ENCODE results near the gene CCL26. TPM values are rescaled to one million over a fixed set of nuclear protein-coding genes. Genes with fewer than 3 reads are reported as not detected.

The CCL26 gene
- total and polyA plus RNA-seq, 2 experiments from 2014 or later, result 3.0 to 18.4 TPM

DNA sequence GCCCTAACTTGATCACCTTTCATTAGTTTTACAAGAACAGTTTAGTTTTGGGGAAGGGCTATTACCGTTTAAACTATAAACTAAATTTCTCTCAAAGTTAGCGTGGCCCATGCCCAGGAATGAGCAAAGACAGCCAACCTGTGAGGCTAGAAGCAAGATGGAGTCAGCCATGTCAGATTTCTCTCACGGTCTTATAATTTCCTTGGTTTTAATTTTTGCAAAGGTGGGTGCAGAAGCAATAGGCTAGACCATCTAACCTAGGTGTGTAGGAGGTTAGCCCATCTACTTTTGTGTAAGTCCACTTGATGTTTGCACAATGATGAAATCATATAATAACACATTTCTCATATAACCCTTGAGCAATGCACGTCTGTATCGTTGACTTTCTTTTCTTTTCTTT lies 32.7 kb upstream of the CCL26 start (continued):
- TF ChIP-seq, protein P1, sequence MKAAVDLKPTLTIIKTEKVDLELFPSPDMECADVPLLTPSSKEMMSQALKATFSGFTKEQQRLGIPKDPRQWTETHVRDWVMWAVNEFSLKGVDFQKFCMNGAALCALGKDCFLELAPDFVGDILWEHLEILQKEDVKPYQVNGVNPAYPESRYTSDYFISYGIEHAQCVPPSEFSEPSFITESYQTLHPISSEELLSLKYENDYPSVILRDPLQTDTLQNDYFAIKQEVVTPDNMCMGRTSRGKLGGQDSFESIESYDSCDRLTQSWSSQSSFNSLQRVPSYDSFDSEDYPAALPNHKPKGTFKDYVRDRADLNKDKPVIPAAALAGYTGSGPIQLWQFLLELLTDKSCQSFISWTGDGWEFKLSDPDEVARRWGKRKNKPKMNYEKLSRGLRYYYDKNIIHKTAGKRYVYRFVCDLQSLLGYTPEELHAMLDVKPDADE (IDR thresholded peaks at IDR 0.05), result no peak
- TF ChIP-seq ZNF331 (CRISPR knock-in tag; IDR thresholded peaks at IDR 0.05; ENCODE audit: low read depth) (no peak), STAT1 (IDR thresholded peaks at IDR 0.05; ENCODE audit: unreplicated experiment) (no peak), CREB1 (CRISPR knock-in tag; IDR thresholded peaks at IDR 0.05; ENCODE audit: low read depth) (no peak), EZH2phosphoT487 (IDR thresholded peaks at IDR 0.05; ENCODE audit: unreplicated experiment) (no peak), ZNF114 (CRISPR knock-in tag; IDR thresholded peaks at IDR 0.05) (no peak)
- TF ChIP-seq, protein P2, sequence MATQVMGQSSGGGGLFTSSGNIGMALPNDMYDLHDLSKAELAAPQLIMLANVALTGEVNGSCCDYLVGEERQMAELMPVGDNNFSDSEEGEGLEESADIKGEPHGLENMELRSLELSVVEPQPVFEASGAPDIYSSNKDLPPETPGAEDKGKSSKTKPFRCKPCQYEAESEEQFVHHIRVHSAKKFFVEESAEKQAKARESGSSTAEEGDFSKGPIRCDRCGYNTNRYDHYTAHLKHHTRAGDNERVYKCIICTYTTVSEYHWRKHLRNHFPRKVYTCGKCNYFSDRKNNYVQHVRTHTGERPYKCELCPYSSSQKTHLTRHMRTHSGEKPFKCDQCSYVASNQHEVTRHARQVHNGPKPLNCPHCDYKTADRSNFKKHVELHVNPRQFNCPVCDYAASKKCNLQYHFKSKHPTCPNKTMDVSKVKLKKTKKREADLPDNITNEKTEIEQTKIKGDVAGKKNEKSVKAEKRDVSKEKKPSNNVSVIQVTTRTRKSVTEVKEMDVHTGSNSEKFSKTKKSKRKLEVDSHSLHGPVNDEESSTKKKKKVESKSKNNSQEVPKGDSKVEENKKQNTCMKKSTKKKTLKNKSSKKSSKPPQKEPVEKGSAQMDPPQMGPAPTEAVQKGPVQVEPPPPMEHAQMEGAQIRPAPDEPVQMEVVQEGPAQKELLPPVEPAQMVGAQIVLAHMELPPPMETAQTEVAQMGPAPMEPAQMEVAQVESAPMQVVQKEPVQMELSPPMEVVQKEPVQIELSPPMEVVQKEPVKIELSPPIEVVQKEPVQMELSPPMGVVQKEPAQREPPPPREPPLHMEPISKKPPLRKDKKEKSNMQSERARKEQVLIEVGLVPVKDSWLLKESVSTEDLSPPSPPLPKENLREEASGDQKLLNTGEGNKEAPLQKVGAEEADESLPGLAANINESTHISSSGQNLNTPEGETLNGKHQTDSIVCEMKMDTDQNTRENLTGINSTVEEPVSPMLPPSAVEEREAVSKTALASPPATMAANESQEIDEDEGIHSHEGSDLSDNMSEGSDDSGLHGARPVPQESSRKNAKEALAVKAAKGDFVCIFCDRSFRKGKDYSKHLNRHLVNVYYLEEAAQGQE (IDR thresholded peaks at IDR 0.05; ENCODE audit: unreplicated experiment), result no peak

DNA sequence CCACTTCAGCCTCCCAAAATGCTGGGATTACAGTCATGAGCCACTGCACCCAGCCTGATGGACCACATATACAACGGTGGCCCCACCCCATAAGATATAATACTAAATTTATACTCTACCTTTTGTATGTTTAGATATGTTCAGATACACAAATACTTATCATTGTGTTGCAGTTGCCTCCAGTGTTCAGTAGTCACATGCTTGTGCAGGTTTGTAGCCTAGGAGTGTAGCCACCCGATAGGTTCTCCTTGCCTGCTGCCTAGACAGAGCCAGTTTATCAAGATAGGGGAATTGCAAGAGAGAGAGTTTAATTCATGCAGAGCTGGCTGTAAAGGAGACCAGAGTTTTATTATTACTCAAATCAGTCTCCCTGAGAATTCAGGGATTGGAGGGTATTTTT lies 32.0 kb upstream of the CCL26 start:
- no peak overlapping the region for H3K27ac ChIP-seq (ENCODE audit: low read depth)
- H3K36me3 ChIP-seq (ENCODE audit: insufficient read depth), result no peaks in the 10 kb centered on the region
- no peak overlapping the region for H3K4me3 Mint-ChIP-seq
- H3K36me3 Mint-ChIP-seq (ENCODE audit: low read depth), result peaks cover 8% of the 10 kb centered on the region
- H3K4me2 ChIP-seq, result no peak overlapping the region
- no peaks in the 10 kb centered on the region for H3K79me2 ChIP-seq (replicated peaks; ENCODE audit: insufficient read depth)
- no peaks in the 10 kb centered on the region for H3F3A ChIP-seq (replicated peaks; ENCODE audit: low read depth)
- H3K4me1 ChIP-seq (ENCODE audit: insufficient read depth), result no peaks in the 10 kb centered on the region
- DNase-seq (ENCODE audit: low spot score) (no peak), ATAC-seq (no peak)
- no peaks in the 10 kb centered on the region for H3K27me3 ChIP-seq (ENCODE audit: insufficient read depth)
- no peaks in the 10 kb centered on the region for H3K9me2 ChIP-seq (ENCODE audit: insufficient read depth)
- peaks cover 19% of the 10 kb centered on the region for H3K9me3 Mint-ChIP-seq
- H4K20me1 ChIP-seq (replicated peaks; ENCODE audit: insufficient read depth), result no peaks in the 10 kb centered on the region
- H2AFZ ChIP-seq, result no peak overlapping the region
- no peak overlapping the region for H3K27ac Mint-ChIP-seq
- H3K27me3 Mint-ChIP-seq (ENCODE audit: insufficient read depth, low read depth, poor library complexity), result peaks cover 8% of the 10 kb centered on the region
- H3K4me3 ChIP-seq, result no peak overlapping the region
- 0 out of 3 replicates have a peak, but pooled peaks cover 6% of the 10 kb centered on the region for H3K4me1 Mint-ChIP-seq
- no peak for TF ChIP-seq POLR2AphosphoS5 (IDR thresholded peaks at IDR 0.05; ENCODE audit: low read depth)
- TF ChIP-seq ZNF114 (CRISPR knock-in tag; IDR thresholded peaks at IDR 0.05), result no peak
- no peak for TF ChIP-seq ZNF331 (CRISPR knock-in tag; IDR thresholded peaks at IDR 0.05; ENCODE audit: low read depth)
- no peak for TF ChIP-seq CREB1 (CRISPR knock-in tag; IDR thresholded peaks at IDR 0.05; ENCODE audit: low read depth)
- TF ChIP-seq EZH2 (IDR thresholded peaks at IDR 0.05; ENCODE audit: low read depth, unreplicated experiment), result no peak
- TF ChIP-seq, protein P1 (IDR thresholded peaks at IDR 0.05), result no peak
- no peak for TF ChIP-seq STAT1 (IDR thresholded peaks at IDR 0.05; ENCODE audit: unreplicated experiment)
- TF ChIP-seq NANOG (IDR thresholded peaks at IDR 0.05; ENCODE audit: borderline replicate concordance), result no peak
- TF ChIP-seq JUNB (IDR thresholded peaks at IDR 0.05; ENCODE audit: unreplicated experiment), result no peak
- TF ChIP-seq, protein P3, sequence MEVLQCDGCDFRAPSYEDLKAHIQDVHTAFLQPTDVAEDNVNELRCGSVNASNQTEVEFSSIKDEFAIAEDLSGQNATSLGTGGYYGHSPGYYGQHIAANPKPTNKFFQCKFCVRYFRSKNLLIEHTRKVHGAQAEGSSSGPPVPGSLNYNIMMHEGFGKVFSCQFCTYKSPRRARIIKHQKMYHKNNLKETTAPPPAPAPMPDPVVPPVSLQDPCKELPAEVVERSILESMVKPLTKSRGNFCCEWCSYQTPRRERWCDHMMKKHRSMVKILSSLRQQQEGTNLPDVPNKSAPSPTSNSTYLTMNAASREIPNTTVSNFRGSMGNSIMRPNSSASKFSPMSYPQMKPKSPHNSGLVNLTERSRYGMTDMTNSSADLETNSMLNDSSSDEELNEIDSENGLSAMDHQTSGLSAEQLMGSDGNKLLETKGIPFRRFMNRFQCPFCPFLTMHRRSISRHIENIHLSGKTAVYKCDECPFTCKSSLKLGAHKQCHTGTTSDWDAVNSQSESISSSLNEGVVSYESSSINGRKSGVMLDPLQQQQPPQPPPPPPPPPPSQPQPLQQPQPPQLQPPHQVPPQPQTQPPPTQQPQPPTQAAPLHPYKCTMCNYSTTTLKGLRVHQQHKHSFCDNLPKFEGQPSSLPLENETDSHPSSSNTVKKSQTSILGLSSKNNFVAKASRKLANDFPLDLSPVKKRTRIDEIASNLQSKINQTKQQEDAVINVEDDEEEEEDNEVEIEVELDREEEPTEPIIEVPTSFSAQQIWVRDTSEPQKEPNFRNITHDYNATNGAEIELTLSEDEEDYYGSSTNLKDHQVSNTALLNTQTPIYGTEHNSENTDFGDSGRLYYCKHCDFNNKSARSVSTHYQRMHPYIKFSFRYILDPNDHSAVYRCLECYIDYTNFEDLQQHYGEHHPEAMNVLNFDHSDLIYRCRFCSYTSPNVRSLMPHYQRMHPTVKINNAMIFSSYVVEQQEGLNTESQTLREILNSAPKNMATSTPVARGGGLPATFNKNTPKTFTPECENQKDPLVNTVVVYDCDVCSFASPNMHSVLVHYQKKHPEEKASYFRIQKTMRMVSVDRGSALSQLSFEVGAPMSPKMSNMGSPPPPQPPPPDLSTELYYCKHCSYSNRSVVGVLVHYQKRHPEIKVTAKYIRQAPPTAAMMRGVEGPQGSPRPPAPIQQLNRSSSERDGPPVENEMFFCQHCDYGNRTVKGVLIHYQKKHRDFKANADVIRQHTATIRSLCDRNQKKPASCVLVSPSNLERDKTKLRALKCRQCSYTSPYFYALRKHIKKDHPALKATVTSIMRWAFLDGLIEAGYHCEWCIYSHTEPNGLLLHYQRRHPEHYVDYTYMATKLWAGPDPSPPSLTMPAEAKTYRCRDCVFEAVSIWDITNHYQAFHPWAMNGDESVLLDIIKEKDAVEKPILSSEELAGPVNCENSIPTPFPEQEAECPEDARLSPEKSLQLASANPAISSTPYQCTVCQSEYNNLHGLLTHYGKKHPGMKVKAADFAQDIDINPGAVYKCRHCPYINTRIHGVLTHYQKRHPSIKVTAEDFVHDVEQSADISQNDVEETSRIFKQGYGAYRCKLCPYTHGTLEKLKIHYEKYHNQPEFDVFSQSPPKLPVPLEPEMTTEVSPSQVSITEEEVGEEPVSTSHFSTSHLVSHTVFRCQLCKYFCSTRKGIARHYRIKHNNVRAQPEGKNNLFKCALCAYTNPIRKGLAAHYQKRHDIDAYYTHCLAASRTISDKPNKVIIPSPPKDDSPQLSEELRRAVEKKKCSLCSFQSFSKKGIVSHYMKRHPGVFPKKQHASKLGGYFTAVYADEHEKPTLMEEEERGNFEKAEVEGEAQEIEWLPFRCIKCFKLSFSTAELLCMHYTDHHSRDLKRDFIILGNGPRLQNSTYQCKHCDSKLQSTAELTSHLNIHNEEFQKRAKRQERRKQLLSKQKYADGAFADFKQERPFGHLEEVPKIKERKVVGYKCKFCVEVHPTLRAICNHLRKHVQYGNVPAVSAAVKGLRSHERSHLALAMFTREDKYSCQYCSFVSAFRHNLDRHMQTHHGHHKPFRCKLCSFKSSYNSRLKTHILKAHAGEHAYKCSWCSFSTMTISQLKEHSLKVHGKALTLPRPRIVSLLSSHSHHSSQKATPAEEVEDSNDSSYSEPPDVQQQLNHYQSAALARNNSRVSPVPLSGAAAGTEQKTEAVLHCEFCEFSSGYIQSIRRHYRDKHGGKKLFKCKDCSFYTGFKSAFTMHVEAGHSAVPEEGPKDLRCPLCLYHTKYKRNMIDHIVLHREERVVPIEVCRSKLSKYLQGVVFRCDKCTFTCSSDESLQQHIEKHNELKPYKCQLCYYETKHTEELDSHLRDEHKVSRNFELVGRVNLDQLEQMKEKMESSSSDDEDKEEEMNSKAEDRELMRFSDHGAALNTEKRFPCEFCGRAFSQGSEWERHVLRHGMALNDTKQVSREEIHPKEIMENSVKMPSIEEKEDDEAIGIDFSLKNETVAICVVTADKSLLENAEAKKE (CRISPR knock-in tag; IDR thresholded peaks at IDR 0.05), result no peak

Data from GM23338 (cell line).